HepG2 (cell line): ENCODE data around the gene ABL2. TPM values are rescaled to one million over a fixed set of nuclear protein-coding genes. Genes with fewer than 3 reads are reported as not detected.
A peak's percentile ranks its signal among the peaks of the same experiment; 100 is the strongest.
"Not testable (repeated sequence)": the region's sequence is repeated elsewhere in the genome, so short reads cannot be mapped to it uniquely, and the experiment has no call there.

ENCODE experiments used
- ATAC-seq: fragments of 200-7000 bp; cut with Tn5 transposase; 3 replicates; pipeline ENCODE4 v1.9.1; 2020; ENCODE audit warnings: mild to moderate bottlenecking, moderate library complexity
- BruUV-seq: library from RNA; stranded (reverse); fragments of 400-500 nt; replicated peaks from 2 replicates; lab custom pipeline; 2021; lab: Mats Ljungman, UMichigan
- CTCF ChIA-PET: fragments of 300-600 bp; formaldehyde crosslinking; extraction: SDS; loops from one replicate; lab custom pipeline; 2021; ENCODE audit warnings: low total read pairs, inconsistent platforms, low intra/inter-chr PET ratio; lab: Yijun Ruan, JAX
- POLR2A ChIA-PET: fragments of 350-600 bp; sonication (Branson Sonifier 250); formaldehyde crosslinking; loops from one replicate; lab custom pipeline; 2020; ENCODE audit warnings: antibody characterized with exemption, inconsistent platforms; lab: Yijun Ruan, JAX
- DNase-seq: peaks from one replicate; pipeline ENCODE4 v3.0.0-alpha.2; 2015; ENCODE audit warnings: low spot score
- FAIRE-seq: peaks from 3 replicates; lab custom pipeline; 2011; peaks lifted over from hg19 to GRCh38; lab: Jason Lieb, UNC
- H2AFZ ChIP-seq: one replicate; pipeline ENCODE4 v1.6.1; 2011; ENCODE audit warnings: low read length, inconsistent platforms
- H3K27ac ChIP-seq: fragments of 300-600 bp; 3 replicates; pipeline ENCODE4 v1.8.0; 2011; ENCODE audit warnings: mixed run types, mild to moderate bottlenecking, mixed read lengths, low read length, inconsistent platforms; ENCODE audit not compliant: insufficient read depth; ENCODE audit errors: extremely low read length
- H3K27me3 ChIP-seq, 2 experiments: fragments of 200-600 bp in 1 of 2; 2 replicates in 1 of 2; 3 replicates in 1 of 2; pipeline versions ENCODE4 v1.6.0 to v1.8.0; 2011; ENCODE audit warnings: low read length in 2 of 2, mild to moderate bottlenecking in 2 of 2, moderate library complexity in 2 of 2, inconsistent platforms in 1 of 2; ENCODE audit not compliant: insufficient read depth in 2 of 2, control insufficient read depth in 1 of 2
- H3K36me3 ChIP-seq, 2 experiments: fragments of 200-600 bp in 1 of 2; replicated peaks in 1 of 2; 2 replicates in 1 of 2; 3 replicates in 1 of 2; pipeline versions ENCODE4 v1.5.1 to v1.8.0; 2011; ENCODE audit warnings: low read length in 2 of 2, inconsistent platforms in 1 of 2; ENCODE audit not compliant: insufficient read depth in 2 of 2, control insufficient read depth in 1 of 2
- H3K4me1 ChIP-seq: 2 replicates; pipeline ENCODE4 v1.5.1; 2012; ENCODE audit warnings: low read length, inconsistent platforms; ENCODE audit not compliant: insufficient read depth
- H3K4me2 ChIP-seq: 2 replicates; pipeline ENCODE4 v1.6.0; 2011; ENCODE audit warnings: low read depth, low read length, inconsistent platforms
- H3K4me3 ChIP-seq, 3 experiments: fragments of 200-600 bp in 1 of 3; sonication (generic), shearing (Covaris generic) in 1 of 3; replicated peaks in 1 of 3; 2 replicates each; pipeline ENCODE4 v1.5.1; 2011 to 2016; ENCODE audit warnings: low read length in 3 of 3, inconsistent platforms in 2 of 3, low read depth in 2 of 3, mild to moderate bottlenecking in 2 of 3, control low read depth in 1 of 3, mixed read lengths in 1 of 3; ENCODE audit not compliant: insufficient read depth in 1 of 3
- H3K79me2 ChIP-seq: one replicate; pipeline ENCODE4 v1.6.1; 2011; ENCODE audit warnings: low read length, inconsistent platforms; ENCODE audit not compliant: insufficient read depth
- H3K9ac ChIP-seq: 2 replicates; pipeline ENCODE4 v1.6.0; 2011; ENCODE audit warnings: mild to moderate bottlenecking, low read depth, low read length, inconsistent platforms; ENCODE audit not compliant: insufficient read depth
- H3K9me3 ChIP-seq: 2 replicates; pipeline ENCODE4 v1.5.1; 2012; ENCODE audit warnings: mild to moderate bottlenecking, low read length
- H4K20me1 ChIP-seq: 2 replicates; pipeline ENCODE4 v1.6.0; 2011; ENCODE audit warnings: inconsistent platforms, mild to moderate bottlenecking, low read length, moderate library complexity; ENCODE audit not compliant: insufficient read depth
- DNMT3B ChIP-seq: conservative IDR thresholded peaks from 2 replicates; pipeline ENCODE4 v1.6.1; 2016; ENCODE audit warnings: missing biosample characterization, control low read depth
- ZNF317 ChIP-seq: sonication (generic); formaldehyde crosslinking; IDR thresholded peaks from 2 replicates; pipeline ENCODE4 v1.5.0; 2020; ENCODE audit warnings: mild to moderate bottlenecking, missing genetic modification reagents
- WGBS: methylation state at CpG from one replicate; pipeline ENCODE4 v1.1.6; 2017; ENCODE audit warnings: low lambda C conversion rate; 5-methylcytosine and 5-hydroxymethylcytosine counted together
- in situ Hi-C: cut with HindIII; loops from 2 replicates; pipeline ENCODE4 v1.10.0; 2017; ENCODE audit warnings: low pct_unique_long_range_greater_than_20kb; ENCODE audit not compliant: extremely low pct_ligation_motif_present
- intact Hi-C: fragments of 100-400 bp; cut with micrococcal nuclease; formaldehyde crosslinking; loops from one replicate; pipeline ENCODE4 v1.10.0; 2022; ENCODE audit not compliant: unreplicated experiment
- polyA plus RNA-seq, 8 experiments: library from polyadenylated mRNA; depleted of rRNA in 3 of 8; stranded (reverse) in 7 of 8; unstranded in 1 of 8; fragments of >200 nt; fragmentation: Illumina TruSeq in 4 of 8; extraction: Trizol in 4 of 8; gene quantifications; 2 replicates each; pipeline versions ENCODE4 v1.2.1 to v1.2.3, GENCODE V29; 2011 to 2016; ENCODE audit warnings: low read depth in 4 of 8, missing spikeins in 1 of 8, mixed read lengths in 1 of 8; ENCODE audit not compliant: insufficient read depth in 1 of 8
- total RNA-seq, 5 experiments: library from RNA; depleted of rRNA; stranded (reverse); fragments of >200 nt; fragmentation: Illumina TruSeq; extraction: Trizol; gene quantifications; 2 replicates each; pipeline ENCODE4 v1.2.3, GENCODE V29; 2016; ENCODE audit warnings: low read depth in 1 of 5

Gene ABL2
- total and polyA plus RNA-seq, 2 of the 13 experiments (the other 11 are each of a cell fraction or from before 2014, with no cell fraction given) = 5.8 to 6.0 TPM

DNA sequence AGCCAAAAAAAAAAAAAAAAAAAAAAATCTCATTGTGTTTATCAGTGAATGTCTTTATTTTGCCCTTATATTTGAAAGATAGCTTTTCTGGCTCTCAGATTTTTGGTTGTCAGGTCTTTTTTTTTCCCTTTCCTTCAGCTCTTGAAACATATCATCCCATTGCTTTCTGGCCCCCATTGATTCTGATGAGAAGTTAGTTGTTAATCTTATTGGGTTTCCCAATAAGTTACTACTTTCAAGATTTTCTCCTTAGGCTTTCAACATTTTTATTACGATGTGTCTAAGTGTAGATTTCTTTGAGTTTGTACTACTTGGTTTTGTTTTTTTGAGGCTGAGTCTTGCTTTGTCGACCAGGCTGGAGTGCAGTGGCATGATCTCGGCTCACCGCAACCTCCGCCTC, 49.4 kb upstream of the ABL2 start:
- ATAC-seq (no peak), FAIRE-seq (no peak), DNase-seq (no peak)
- WGBS = 87% methylated on average over 5 of the region's 5 CpGs
- Histone ChIP-seq H2AFZ (no peak overlapping the region), H3K9ac (no peak overlapping the region), H3K4me3 (no peak overlapping the region), H3K27me3 (no peaks in the 10 kb centered on the region), H3K27ac (no peak overlapping the region), H3K4me1 (peaks cover 9% of the 10 kb centered on the region), H3K79me2 (no peaks in the 10 kb centered on the region), H3K36me3 (no peaks in the 10 kb centered on the region), H4K20me1 (no peaks in the 10 kb centered on the region), H3K9me3 (peaks cover 8% of the 10 kb centered on the region; the same call in 1 of the 2 replicates), H3K4me2 (no peak overlapping the region)
- ChIA-PET POLR2A (no interaction called here), CTCF (no interaction called here)
- TF ChIP-seq ZNF317 (peak; percentile 98), DNMT3B (CRISPR knock-in tag) (no peak)
- in situ Hi-C loops (no loop called here), intact Hi-C loops (no loop called here)
- no TSS peak for BruUV-seq

- H3K27me3 ChIP-seq, ATAC-seq, H3K36me3 ChIP-seq, H3K9ac ChIP-seq, H3K27ac ChIP-seq, BruUV-seq, H3K4me2 ChIP-seq, H3K4me1 ChIP-seq, CTCF ChIA-PET, FAIRE-seq, H3K79me2 ChIP-seq, H2AFZ ChIP-seq, H4K20me1 ChIP-seq, H3K9me3 ChIP-seq, intact Hi-C loops, DNase-seq, H3K4me3 ChIP-seq: not testable (repeated sequence)
- in situ Hi-C loops = loop anchor here (25.0 kb wide), 1 partner anchor 313 kb away; the partner anchor contains the start of genes NPHS2 and TDRD5
- POLR2A ChIA-PET = interaction anchor here (0.7 kb wide), 1 partner anchor 207 kb away, joined by 3 read pairs; no protein-coding TSS in a partner anchor
- WGBS = 53% methylated on average over 5 of the region's 5 CpGs
Measured at GRCh38 chr1:179274424-179274823, 44.9 kb upstream of the ABL2 start.
